ENCODE data around the gene PARD3. TPM values are rescaled to one million over a fixed set of nuclear protein-coding genes. Genes with fewer than 3 reads are reported as not detected.
"Not testable (repeated sequence)": the region's sequence is repeated elsewhere in the genome, so short reads cannot be mapped to it uniquely, and the experiment has no call there.

The PARD3 gene
- total RNA-seq, 4 donors from 2014 or later, result 30.9 to 54.6 (median 40.0) TPM

DNA sequence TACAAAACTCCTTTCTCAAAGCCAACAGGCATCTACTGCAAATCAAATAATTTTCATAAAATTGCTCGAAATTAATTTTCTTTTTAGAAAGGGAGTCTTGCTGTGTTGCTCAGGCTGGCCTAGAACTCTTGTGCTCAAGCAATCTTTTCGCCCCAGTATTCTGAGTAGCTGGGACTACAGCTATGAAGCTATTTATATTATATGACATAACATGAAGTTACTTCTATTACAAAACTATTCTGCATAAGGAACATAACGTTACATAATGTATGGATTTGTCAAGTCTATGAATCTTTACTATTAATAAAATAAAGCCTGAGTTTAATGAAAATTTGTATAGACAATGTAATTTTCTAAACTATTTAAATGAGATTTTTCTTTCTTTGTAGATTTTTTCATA, 415.0 kb downstream of the PARD3 start:
- TF ChIP-seq, protein P1, sequence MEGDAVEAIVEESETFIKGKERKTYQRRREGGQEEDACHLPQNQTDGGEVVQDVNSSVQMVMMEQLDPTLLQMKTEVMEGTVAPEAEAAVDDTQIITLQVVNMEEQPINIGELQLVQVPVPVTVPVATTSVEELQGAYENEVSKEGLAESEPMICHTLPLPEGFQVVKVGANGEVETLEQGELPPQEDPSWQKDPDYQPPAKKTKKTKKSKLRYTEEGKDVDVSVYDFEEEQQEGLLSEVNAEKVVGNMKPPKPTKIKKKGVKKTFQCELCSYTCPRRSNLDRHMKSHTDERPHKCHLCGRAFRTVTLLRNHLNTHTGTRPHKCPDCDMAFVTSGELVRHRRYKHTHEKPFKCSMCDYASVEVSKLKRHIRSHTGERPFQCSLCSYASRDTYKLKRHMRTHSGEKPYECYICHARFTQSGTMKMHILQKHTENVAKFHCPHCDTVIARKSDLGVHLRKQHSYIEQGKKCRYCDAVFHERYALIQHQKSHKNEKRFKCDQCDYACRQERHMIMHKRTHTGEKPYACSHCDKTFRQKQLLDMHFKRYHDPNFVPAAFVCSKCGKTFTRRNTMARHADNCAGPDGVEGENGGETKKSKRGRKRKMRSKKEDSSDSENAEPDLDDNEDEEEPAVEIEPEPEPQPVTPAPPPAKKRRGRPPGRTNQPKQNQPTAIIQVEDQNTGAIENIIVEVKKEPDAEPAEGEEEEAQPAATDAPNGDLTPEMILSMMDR (IDR thresholded peaks at IDR 0.05), result no peak
- ATAC-seq (ENCODE audit: low FRiP score) (no peak), DNase-seq (ENCODE audit: low spot score) (no peak)

DNA sequence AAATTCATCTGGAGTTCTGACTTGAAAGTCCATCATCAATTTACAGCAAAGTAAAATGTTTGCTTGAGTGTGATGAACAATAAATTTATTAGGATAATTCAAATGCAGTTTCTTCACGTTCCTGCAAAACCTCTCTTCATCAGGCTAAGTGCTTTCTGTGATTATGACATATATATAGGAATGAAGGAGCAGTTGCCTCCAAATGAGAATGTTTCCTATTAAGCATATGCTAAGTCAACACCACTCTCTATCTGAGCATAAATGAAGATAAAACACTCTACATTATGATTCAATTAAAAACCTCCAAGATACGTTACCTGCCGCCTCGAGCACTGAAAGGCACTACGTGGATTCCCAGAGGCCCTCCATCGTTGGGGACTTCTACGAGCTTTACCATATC, 416.1 kb downstream of the PARD3 start:
- ATAC-seq (ENCODE audit: low FRiP score), result no peak
- TF ChIP-seq, protein P1 (IDR thresholded peaks at IDR 0.05), result no peak
- no peak for DNase-seq (ENCODE audit: low spot score)

DNA sequence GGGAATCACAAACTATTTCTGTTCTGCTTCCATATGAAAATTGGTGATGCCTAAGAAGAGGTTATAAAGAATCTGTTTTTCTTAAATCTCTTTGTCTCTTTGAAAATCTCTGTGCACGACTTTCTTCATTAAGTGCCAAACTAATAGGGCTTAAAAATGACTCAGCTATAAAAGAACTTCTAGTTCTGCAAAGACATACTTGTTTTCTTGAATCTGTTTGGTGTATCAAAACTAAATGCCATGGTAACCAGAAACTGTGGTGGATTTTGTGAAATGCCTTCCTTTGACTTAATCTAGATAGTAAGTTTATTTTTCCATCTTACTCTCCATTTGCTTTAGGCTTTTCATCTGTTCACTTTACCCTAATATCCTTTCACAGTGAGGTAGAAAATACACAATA, 417.8 kb downstream of the PARD3 start:
- DNase-seq (ENCODE audit: low spot score) (no peak), ATAC-seq (ENCODE audit: low FRiP score) (peak; percentile 84)
- TF ChIP-seq, protein P1 (IDR thresholded peaks at IDR 0.05), result no peak

DNA sequence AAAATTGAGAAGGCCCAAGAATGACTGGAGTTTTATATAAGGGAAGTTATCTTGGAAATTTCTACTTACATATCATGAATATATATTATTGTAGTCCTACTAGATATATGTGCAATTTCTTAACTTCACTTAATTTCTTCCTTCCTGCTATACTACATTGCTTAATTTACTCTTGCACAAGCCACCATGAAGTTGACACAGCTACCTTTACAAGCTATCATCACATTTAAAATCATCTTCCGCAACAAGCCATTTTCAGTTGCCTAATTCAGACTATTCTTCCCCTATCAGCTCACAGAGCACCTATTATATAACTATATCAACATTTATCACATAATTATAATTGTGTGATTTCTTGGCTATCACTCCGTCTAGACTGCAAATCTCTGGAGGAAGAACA, 418.4 kb downstream of the PARD3 start:
- no peak for ATAC-seq (ENCODE audit: low FRiP score)
- TF ChIP-seq, protein P1 (IDR thresholded peaks at IDR 0.05), result no peak

DNA sequence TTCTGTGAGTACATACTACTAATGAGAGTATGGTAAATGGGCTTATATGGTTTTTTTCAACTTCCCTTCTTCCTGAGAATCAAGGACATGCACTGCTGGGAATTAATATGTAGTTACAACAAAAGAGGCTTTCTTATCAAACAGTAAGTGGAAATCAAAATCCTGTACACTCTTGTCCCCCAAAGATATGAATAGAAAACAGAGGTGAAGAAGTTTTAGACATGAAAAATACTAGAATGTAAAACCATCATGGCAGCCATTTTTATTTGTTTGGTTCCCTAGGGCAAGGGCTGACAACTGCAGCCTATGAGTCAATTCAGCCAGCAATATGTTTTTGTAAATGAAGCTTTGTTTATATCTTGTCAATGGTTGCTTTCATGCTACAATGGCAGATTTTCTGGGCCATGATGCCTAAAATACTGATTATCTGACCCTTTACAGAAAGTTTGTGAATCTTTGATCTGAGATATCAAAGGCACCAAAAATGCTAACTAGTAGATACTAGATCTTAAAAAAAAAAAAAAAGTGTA, 422.4 kb downstream of the PARD3 start:
- TF ChIP-seq, protein P1 (IDR thresholded peaks at IDR 0.05), result no peak
- DNase-seq (ENCODE audit: low spot score), result no peak

More for the DNA sequence above, 418.4 kb downstream of the PARD3 start:
- no peak for DNase-seq (ENCODE audit: low spot score)

DNA sequence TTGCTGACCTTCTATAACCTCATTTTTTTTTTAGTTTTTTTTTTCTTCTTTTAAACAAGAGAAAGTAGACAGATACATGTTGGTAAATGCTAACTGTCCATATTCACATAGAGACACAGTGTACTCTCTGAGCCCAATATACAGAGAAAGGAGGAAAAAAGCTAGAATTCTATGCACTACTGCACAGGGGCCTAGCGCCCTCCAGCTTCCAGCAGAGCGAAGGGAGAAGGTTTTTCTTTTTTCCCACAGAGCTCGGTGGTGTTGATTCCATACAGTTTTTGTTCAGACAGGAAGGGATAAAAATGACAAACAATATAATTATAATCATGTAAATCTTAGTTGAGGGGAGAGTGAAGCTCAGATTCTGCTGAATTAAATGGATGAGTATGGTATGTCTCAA, 423.9 kb downstream of the PARD3 start:
- ATAC-seq (ENCODE audit: low FRiP score); DNase-seq (ENCODE audit: low spot score): not testable (repeated sequence)

More for the DNA sequence above, 422.4 kb downstream of the PARD3 start:
- no peak for ATAC-seq (ENCODE audit: low FRiP score)

DNA sequence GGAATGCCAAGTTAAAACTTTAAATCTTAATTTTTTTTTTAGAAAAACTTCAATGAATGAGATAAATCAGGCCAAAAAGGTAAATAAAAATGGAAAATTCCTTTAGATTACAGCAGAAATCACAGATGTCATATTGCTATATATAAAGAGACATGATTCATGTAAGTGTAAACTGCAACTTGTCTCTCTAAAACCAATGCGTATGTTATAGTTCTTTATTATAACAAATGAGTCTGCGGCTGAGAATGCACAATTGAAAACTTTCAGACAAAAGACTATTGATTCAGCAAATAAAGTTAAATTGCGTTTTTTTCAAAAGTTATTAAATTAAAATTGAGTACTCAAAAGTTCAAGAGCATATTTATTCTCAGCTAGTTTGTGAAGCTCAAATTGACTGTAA, 425.3 kb downstream of the PARD3 start:
- ATAC-seq (ENCODE audit: low FRiP score), result no peak
- TF ChIP-seq, protein P1 (IDR thresholded peaks at IDR 0.05), result no peak
- no peak for DNase-seq (ENCODE audit: low spot score)
